Transverse colon (tissue), 4 donors: ENCODE results near the gene TMC3. TPM values are rescaled to one million over a fixed set of nuclear protein-coding genes. Genes with fewer than 3 reads are reported as not detected.
A peak's percentile ranks its signal among the peaks of the same experiment; 100 is the strongest.

Source experiments
- DNase-seq: peaks from one replicate; pipeline ENCODE4 v3.0.0-alpha.2; 2019
- H3K27ac ChIP-seq, 4 donors: fragments of 200-600 bp; sonication (generic); 2 replicates each; pipeline ENCODE4 v1.5.1; 2016 to 2018; ENCODE audit warnings: inconsistent platforms in 4 of 4
- H3K27me3 ChIP-seq: fragments of 200-600 bp; sonication (generic); 2 replicates; pipeline ENCODE4 v1.5.1; 2017; ENCODE audit warnings: inconsistent platforms
- H3K36me3 ChIP-seq, 4 donors: fragments of 200-600 bp; sonication (generic); 2 replicates each; pipeline ENCODE4 v1.5.1; 2017 to 2019; ENCODE audit warnings: inconsistent platforms in 4 of 4
- H3K4me1 ChIP-seq, 4 donors: fragments of 200-600 bp; sonication (generic); 2 replicates each; pipeline ENCODE4 v1.5.1; 2017 to 2020; ENCODE audit warnings: inconsistent platforms in 4 of 4
- H3K4me3 ChIP-seq, 4 donors: fragments of 200-600 bp; sonication (generic); 1 replicate in 1 of 4; 2 replicates in 3 of 4; pipeline versions ENCODE4 v1.5.1 to v1.6.1; 2017 to 2019; ENCODE audit warnings: inconsistent platforms in 4 of 4
- H3K9me3 ChIP-seq, 2 donors: fragments of 200-600 bp; sonication (generic); 2 replicates each; pipeline ENCODE4 v1.5.1; 2017 to 2019; ENCODE audit warnings: inconsistent platforms in 2 of 2
- CTCF ChIP-seq, 5 experiments: fragments of 200-600 bp in 3 of 5; fragments of 450-650 bp in 2 of 5; sonication (generic) in 3 of 5; IDR thresholded peaks; 1 replicate in 2 of 5; 2 replicates in 3 of 5; pipeline ENCODE4 v1.5.1; 2016 to 2017; ENCODE audit warnings: antibody characterized with exemption in 5 of 5, inconsistent platforms in 3 of 5, mild to moderate bottlenecking in 2 of 5, moderate library complexity in 1 of 5
- EP300 ChIP-seq: sonication (generic); formaldehyde crosslinking; IDR thresholded peaks from one replicate; pipeline ENCODE4 v1.6.1; 2017; ENCODE audit warnings: antibody characterized with exemption, low read depth
- POLR2A ChIP-seq: fragments of 450-650 bp; IDR thresholded peaks from one replicate; pipeline ENCODE4 v1.6.1; 2016; ENCODE audit warnings: antibody characterized with exemption, mild to moderate bottlenecking, moderate library complexity
- POLR2AphosphoS5 ChIP-seq, 3 donors: sonication (generic); formaldehyde crosslinking; IDR thresholded peaks; one replicate each; pipeline ENCODE4 v1.6.1; 2016; ENCODE audit warnings: antibody characterized with exemption in 3 of 3
- WGBS, 2 donors: methylation state at CpG; one replicate each; pipeline ENCODE4 v1.1.5; 2018; ENCODE audit warnings: low coverage in 1 of 2; 5-methylcytosine and 5-hydroxymethylcytosine counted together
- in situ Hi-C, 4 donors: fragments of 200-750 bp; cut with MboI; loops; one replicate each; pipeline versions ENCODE4 v1.15.0 to v1.15.1; 2017; ENCODE audit warnings: low sequenced_read_pairs in 3 of 4, low pct_ligation_motif_present in 1 of 4, low pct_unique_long_range_greater_than_20kb in 1 of 4
- intact Hi-C: fragments of 100-400 bp; cut with DNase I; formaldehyde crosslinking; loops from one replicate; pipeline ENCODE4 v1.15.1; 2023; ENCODE audit warnings: low total_unique reads
- total RNA-seq, 4 donors: library from RNA; depleted of rRNA; stranded (reverse); fragments of >200 nt; gene quantifications; one replicate each; pipeline ENCODE4 v1.1.0, GENCODE V29; 2016

Gene TMC3
- total RNA-seq, 4 donors from 2014 or later: 0.14 to 0.64 TPM; not detected in 2

- peak; percentile 78 for DNase-seq
- WGBS, 2 donors: 64% methylated on average over 11 of the region's 11 CpGs; no CpG with 5 or more reads in 1 of the 2 donors
- in situ Hi-C loops: no loop called here
Measured at GRCh38 chr15:81296673-81297072, 77.3 kb downstream of the TMC3 start.

DNA sequence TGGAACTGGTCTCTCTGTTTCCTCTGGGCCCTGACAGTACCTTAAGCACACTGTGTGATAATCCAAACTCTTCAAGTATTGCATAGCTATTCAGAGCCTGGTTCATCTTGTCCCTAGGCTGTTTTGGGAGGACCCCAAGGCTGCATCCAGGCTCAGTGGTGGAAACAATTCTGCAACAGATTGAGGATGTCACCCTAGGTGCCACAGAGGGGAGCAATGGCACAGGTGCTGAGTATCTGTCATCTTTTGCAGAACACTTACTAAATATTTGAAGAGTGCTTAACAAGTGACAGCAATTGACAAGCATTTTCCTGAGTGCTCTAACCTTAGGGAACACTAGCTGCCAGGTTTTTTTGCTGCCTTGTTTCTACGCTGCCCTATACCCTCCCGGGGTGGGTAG is 77.8 kb downstream of the TMC3 start:
- Histone ChIP-seq H3K27me3 (no peaks in the 10 kb centered on the region), H3K4me3 (no peak overlapping the region), H3K36me3 (no peaks in the 10 kb centered on the region), H3K27ac (peak overlapping the region; percentile 62 to 83 (median 72)), H3K9me3 (no peaks in the 10 kb centered on the region), H3K4me1 (peaks cover 0 to 19% (median 7%) of the 10 kb centered on the region in 4 donors)
- WGBS, 2 donors: 77% methylated on average over 2 of the region's 2 CpGs; no CpG with 5 or more reads in 1 of the 2 donors
- TF ChIP-seq EP300: no peak
- peak; percentile 7 for DNase-seq
- intact Hi-C loops (no loop called here), in situ Hi-C loops (no loop called here)

More at GRCh38 chr15:81296673-81297072, 77.3 kb downstream of the TMC3 start:
- H3K4me3 ChIP-seq: peak overlapping the region in 2 of 4 donors; percentile 25 to 39
- intact Hi-C loops: no loop called here
- peaks cover 0 to 19% (median 7%) of the 10 kb centered on the region in 4 donors for H3K4me1 ChIP-seq
- H3K9me3 ChIP-seq: no peaks in the 10 kb centered on the region
- TF ChIP-seq EP300: no peak
- peak; percentile 72 for TF ChIP-seq POLR2A
- TF ChIP-seq POLR2AphosphoS5 (IDR thresholded peaks at IDR 0.05): peak; percentile 72 to 83 (median 80)
- H3K36me3 ChIP-seq: no peaks in the 10 kb centered on the region
- H3K27ac ChIP-seq: peak overlapping the region; percentile 62 to 83 (median 72)
- H3K27me3 ChIP-seq: no peaks in the 10 kb centered on the region

- Histone ChIP-seq H3K9me3 (no peaks in the 10 kb centered on the region), H3K36me3 (no peaks in the 10 kb centered on the region), H3K4me3 (no peak overlapping the region), H3K27ac (peak overlapping the region; percentile 62 to 83 (median 72)), H3K4me1 (peaks cover 0 to 19% (median 7%) of the 10 kb centered on the region in 4 donors), H3K27me3 (no peaks in the 10 kb centered on the region)
- TF ChIP-seq POLR2A (no peak), POLR2AphosphoS5 (IDR thresholded peaks at IDR 0.05) (no peak), CTCF (IDR thresholded peaks at IDR 0.05) (no peak), EP300 (no peak)
- in situ Hi-C loops: no loop called here
- WGBS, 2 donors: 41 to 77% methylated on average over 3 to 5 of the region's 5 CpGs
- intact Hi-C loops: no loop called here
- DNase-seq: peak; percentile 10
Measured at GRCh38 chr15:81295486-81296121, 78.4 kb downstream of the TMC3 start.

GRCh38 chr15:81294516-81294880 is 79.5 kb downstream of the TMC3 start:
- no peaks in the 10 kb centered on the region for H3K36me3 ChIP-seq
- TF ChIP-seq CTCF (IDR thresholded peaks at IDR 0.05) (peak in 1 of 5 experiments; percentile 31), EP300 (no peak)
- intact Hi-C loops (no loop called here), in situ Hi-C loops (no loop called here)
- H3K4me1 ChIP-seq: peaks cover 0 to 19% (median 7%) of the 10 kb centered on the region in 4 donors
- peak; percentile 48 for DNase-seq
- no peaks in the 10 kb centered on the region for H3K27me3 ChIP-seq
- H3K27ac ChIP-seq: peak overlapping the region; percentile 62 to 83 (median 72)
- H3K9me3 ChIP-seq: no peaks in the 10 kb centered on the region
- no peak overlapping the region for H3K4me3 ChIP-seq
- 0 to 38% methylated on average over 1 to 6 of the region's 6 CpGs for WGBS, 2 donors

- WGBS, 2 donors: 65 to 76% methylated on average over 3 to 9 of the region's 9 CpGs
- Histone ChIP-seq H3K27me3 (no peaks in the 10 kb centered on the region), H3K4me3 (peak overlapping the region in 1 of 4 donors; percentile 10), H3K27ac (peak overlapping the region; percentile 62 to 83 (median 72)), H3K36me3 (no peaks in the 10 kb centered on the region), H3K4me1 (peaks cover 0 to 19% (median 7%) of the 10 kb centered on the region in 4 donors), H3K9me3 (no peaks in the 10 kb centered on the region)
- intact Hi-C loops (no loop called here), in situ Hi-C loops (no loop called here)
- peak; percentile 65 for DNase-seq
- TF ChIP-seq POLR2AphosphoS5 (IDR thresholded peaks at IDR 0.05): peak in 1 of 3 donors; percentile 57
- no peak for TF ChIP-seq CTCF (IDR thresholded peaks at IDR 0.05)
Measured at GRCh38 chr15:81293728-81294515, 80.1 kb downstream of the TMC3 start.
